ENCODE data around the gene DXO. TPM values are rescaled to one million over a fixed set of nuclear protein-coding genes. Genes with fewer than 3 reads are reported as not detected.

DXO gene
- total RNA-seq, 1 experiment from 2014 or later = 16.4 TPM

DNA sequence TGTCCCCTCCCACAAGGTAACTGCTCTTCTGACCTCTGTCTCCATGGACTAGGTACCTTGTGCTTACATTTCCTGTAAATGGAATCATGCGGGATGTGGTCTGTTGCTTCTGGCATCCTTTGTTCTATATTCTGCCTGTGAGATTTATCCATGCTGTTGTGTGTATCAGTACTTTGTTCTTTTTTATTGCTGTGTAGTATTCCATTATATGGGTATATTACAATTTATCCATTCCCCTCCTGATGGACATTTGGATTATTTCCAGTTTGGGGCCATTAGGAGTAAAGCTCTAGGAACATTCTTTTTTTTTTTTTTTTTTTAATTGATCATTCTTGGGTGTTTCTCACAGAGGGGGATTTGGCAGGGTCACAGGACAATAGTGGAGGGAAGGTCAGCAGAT is 41.0 kb downstream of the DXO start:
- Histone ChIP-seq H3K9me3 (ENCODE audit: control insufficient read depth in 1 of 2, insufficient read depth in 1 of 2, low read depth in 1 of 2, low read length in 2 of 2) (no peaks in the 10 kb centered on the region), H3K36me3 (ENCODE audit: control insufficient read depth in 1 of 2, insufficient read depth in 2 of 2, low read length in 2 of 2) (no peaks in the 10 kb centered on the region), H3K4me1 (ENCODE audit: control insufficient read depth in 1 of 2, insufficient read depth in 2 of 2, low read length in 2 of 2) (peaks cover 0 to 3% of the 10 kb centered on the region in 2 experiments; a peak in 2 of 4 replicates), H2AFZ (ENCODE audit: low read depth, low read length, poor library complexity, severe bottlenecking) (no peak overlapping the region), H3K4me3 (replicated peaks in 1 of 2; ENCODE audit: low read depth in 1 of 2, low read length in 2 of 2) (no peak overlapping the region), H3K79me2 (ENCODE audit: insufficient read depth, low read length) (no peaks in the 10 kb centered on the region), H3K9ac (ENCODE audit: low read length) (no peak overlapping the region), H3K27me3 (ENCODE audit: insufficient read depth, low read length) (no peaks in the 10 kb centered on the region), H4K20me1 (ENCODE audit: insufficient read depth) (no peaks in the 10 kb centered on the region), H3K27ac (ENCODE audit: low read depth, low read length) (no peak overlapping the region), H3K9me2 (ENCODE audit: insufficient read depth) (no peaks in the 10 kb centered on the region), H3K4me2 (ENCODE audit: low read length) (no peak overlapping the region)
- ChIA-PET CTCF (no interaction called here), POLR2A (no interaction called here), RAD21 (ENCODE audit: low non-redundant PET in 1 of 2, low total read pairs in 2 of 2, uncharacterized antibody in 2 of 2, unreplicated experiment in 2 of 2) (no interaction called here)
- intact Hi-C loops (cut with micrococcal nuclease) = no loop called here
- ATAC-seq = no peak
- BruUV-seq (replicated peaks) = no TSS peak
- no peak for TF ChIP-seq FOSL1 (IDR thresholded peaks at IDR 0.05; ENCODE audit: low read depth)
- TF ChIP-seq POLR2AphosphoS5 (IDR thresholded peaks at IDR 0.05; ENCODE audit: low read depth, low read length) = no peak
- TF ChIP-seq EZH2phosphoT487 (IDR thresholded peaks at IDR 0.05; ENCODE audit: borderline replicate concordance) = no peak
- TF ChIP-seq TCF7L2 (IDR thresholded peaks at IDR 0.05; ENCODE audit: borderline replicate concordance, extremely low read depth, insufficient read depth, insufficient read length) = no peak
- no peak for TF ChIP-seq RAD21 (IDR thresholded peaks at IDR 0.05; ENCODE audit: low read depth)
- TF ChIP-seq SIN3A (IDR thresholded peaks at IDR 0.05; ENCODE audit: low read depth) = no peak
- TF ChIP-seq, protein P1, sequence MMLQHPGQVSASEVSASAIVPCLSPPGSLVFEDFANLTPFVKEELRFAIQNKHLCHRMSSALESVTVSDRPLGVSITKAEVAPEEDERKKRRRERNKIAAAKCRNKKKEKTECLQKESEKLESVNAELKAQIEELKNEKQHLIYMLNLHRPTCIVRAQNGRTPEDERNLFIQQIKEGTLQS (IDR thresholded peaks at IDR 0.05) = no peak
- no peak for TF ChIP-seq ZNF274 (IDR thresholded peaks at IDR 0.05; ENCODE audit: low read depth, low read length)
- no peak for DNase-seq (ENCODE audit: low read depth, low spot score)

DNA sequence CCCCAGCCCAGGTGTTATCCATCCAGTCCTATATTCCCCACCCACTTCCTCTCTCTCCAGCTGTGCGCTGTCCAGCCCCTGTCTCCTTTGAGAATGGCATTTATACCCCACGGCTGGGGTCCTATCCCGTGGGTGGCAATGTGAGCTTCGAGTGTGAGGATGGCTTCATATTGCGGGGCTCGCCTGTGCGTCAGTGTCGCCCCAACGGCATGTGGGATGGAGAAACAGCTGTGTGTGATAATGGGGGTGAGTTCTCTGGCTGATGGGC is 43.3 kb downstream of the DXO start:
- no peaks in the 10 kb centered on the region for H3K9me2 ChIP-seq (ENCODE audit: insufficient read depth)
- no TSS peak for BruUV-seq (replicated peaks)
- no peaks in the 10 kb centered on the region for H3K36me3 ChIP-seq (ENCODE audit: control insufficient read depth in 1 of 2, insufficient read depth in 2 of 2, low read length in 2 of 2)
- no peaks in the 10 kb centered on the region for H3K27me3 ChIP-seq (ENCODE audit: insufficient read depth, low read length)
- ATAC-seq (no peak), DNase-seq (ENCODE audit: low read depth, low spot score) (no peak)
- no peak overlapping the region for H3K27ac ChIP-seq (ENCODE audit: low read depth, low read length)
- CTCF ChIA-PET = no interaction called here
- RAD21 ChIA-PET (ENCODE audit: low non-redundant PET in 1 of 2, low total read pairs in 2 of 2, uncharacterized antibody in 2 of 2, unreplicated experiment in 2 of 2) = no interaction called here
- no peak overlapping the region for H3K4me2 ChIP-seq (ENCODE audit: low read length)
- no peaks in the 10 kb centered on the region for H3K79me2 ChIP-seq (ENCODE audit: insufficient read depth, low read length)
- H3K4me3 ChIP-seq (replicated peaks in 1 of 2; ENCODE audit: low read depth in 1 of 2, low read length in 2 of 2) = no peak overlapping the region
- no peak overlapping the region for H3K9ac ChIP-seq (ENCODE audit: low read length)
- peaks cover 0 to 3% of the 10 kb centered on the region in 2 experiments; a peak in 2 of 4 replicates for H3K4me1 ChIP-seq (ENCODE audit: control insufficient read depth in 1 of 2, insufficient read depth in 2 of 2, low read length in 2 of 2)
- H4K20me1 ChIP-seq (ENCODE audit: insufficient read depth) = no peaks in the 10 kb centered on the region
- intact Hi-C loops (cut with micrococcal nuclease) = no loop called here
- POLR2A ChIA-PET = no interaction called here
- H3K9me3 ChIP-seq (ENCODE audit: control insufficient read depth in 1 of 2, insufficient read depth in 1 of 2, low read depth in 1 of 2, low read length in 2 of 2) = no peaks in the 10 kb centered on the region
- H2AFZ ChIP-seq (ENCODE audit: low read depth, low read length, poor library complexity, severe bottlenecking) = no peak overlapping the region
- TF ChIP-seq SIN3A (IDR thresholded peaks at IDR 0.05; ENCODE audit: low read depth) (no peak), SRF (IDR thresholded peaks at IDR 0.05; ENCODE audit: low read depth) (no peak), EZH2 (IDR thresholded peaks at IDR 0.05) (no peak), CBX3 (IDR thresholded peaks at IDR 0.05; ENCODE audit: low read depth) (no peak), POLR2AphosphoS5 (IDR thresholded peaks at IDR 0.05; ENCODE audit: low read depth, low read length) (no peak), YY1 (IDR thresholded peaks at IDR 0.05; ENCODE audit: extremely low read depth, insufficient replicate concordance, low read depth, low read length) (no peak), RAD21 (IDR thresholded peaks at IDR 0.05; ENCODE audit: low read depth) (no peak), TCF7L2 (IDR thresholded peaks at IDR 0.05; ENCODE audit: borderline replicate concordance, extremely low read depth, insufficient read depth, insufficient read length) (no peak), JUND (IDR thresholded peaks at IDR 0.05) (no peak), EZH2phosphoT487 (IDR thresholded peaks at IDR 0.05; ENCODE audit: borderline replicate concordance) (no peak), CEBPB (IDR thresholded peaks at IDR 0.05; ENCODE audit: low read depth) (no peak), ZNF274 (IDR thresholded peaks at IDR 0.05; ENCODE audit: low read depth, low read length) (no peak), ELF1 (IDR thresholded peaks at IDR 0.05; ENCODE audit: borderline replicate concordance, low read depth) (no peak)
- TF ChIP-seq, protein P2, sequence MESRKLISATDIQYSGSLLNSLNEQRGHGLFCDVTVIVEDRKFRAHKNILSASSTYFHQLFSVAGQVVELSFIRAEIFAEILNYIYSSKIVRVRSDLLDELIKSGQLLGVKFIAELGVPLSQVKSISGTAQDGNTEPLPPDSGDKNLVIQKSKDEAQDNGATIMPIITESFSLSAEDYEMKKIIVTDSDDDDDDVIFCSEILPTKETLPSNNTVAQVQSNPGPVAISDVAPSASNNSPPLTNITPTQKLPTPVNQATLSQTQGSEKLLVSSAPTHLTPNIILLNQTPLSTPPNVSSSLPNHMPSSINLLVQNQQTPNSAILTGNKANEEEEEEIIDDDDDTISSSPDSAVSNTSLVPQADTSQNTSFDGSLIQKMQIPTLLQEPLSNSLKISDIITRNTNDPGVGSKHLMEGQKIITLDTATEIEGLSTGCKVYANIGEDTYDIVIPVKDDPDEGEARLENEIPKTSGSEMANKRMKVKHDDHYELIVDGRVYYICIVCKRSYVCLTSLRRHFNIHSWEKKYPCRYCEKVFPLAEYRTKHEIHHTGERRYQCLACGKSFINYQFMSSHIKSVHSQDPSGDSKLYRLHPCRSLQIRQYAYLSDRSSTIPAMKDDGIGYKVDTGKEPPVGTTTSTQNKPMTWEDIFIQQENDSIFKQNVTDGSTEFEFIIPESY (IDR thresholded peaks at IDR 0.05; ENCODE audit: extremely low read depth, insufficient replicate concordance, low read length) = no peak
- TF ChIP-seq, protein P3, sequence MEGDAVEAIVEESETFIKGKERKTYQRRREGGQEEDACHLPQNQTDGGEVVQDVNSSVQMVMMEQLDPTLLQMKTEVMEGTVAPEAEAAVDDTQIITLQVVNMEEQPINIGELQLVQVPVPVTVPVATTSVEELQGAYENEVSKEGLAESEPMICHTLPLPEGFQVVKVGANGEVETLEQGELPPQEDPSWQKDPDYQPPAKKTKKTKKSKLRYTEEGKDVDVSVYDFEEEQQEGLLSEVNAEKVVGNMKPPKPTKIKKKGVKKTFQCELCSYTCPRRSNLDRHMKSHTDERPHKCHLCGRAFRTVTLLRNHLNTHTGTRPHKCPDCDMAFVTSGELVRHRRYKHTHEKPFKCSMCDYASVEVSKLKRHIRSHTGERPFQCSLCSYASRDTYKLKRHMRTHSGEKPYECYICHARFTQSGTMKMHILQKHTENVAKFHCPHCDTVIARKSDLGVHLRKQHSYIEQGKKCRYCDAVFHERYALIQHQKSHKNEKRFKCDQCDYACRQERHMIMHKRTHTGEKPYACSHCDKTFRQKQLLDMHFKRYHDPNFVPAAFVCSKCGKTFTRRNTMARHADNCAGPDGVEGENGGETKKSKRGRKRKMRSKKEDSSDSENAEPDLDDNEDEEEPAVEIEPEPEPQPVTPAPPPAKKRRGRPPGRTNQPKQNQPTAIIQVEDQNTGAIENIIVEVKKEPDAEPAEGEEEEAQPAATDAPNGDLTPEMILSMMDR (IDR thresholded peaks at IDR 0.05 in 2 of 3, conservative IDR thresholded peaks at IDR 0.05 in 1 of 3; ENCODE audit: borderline replicate concordance in 1 of 3, insufficient read depth in 1 of 3, low read depth in 2 of 3, low read length in 2 of 3) = no peak
